Psoas muscle (tissue), 8 donors: Measurements from ENCODE around the gene C2orf49. TPM values are rescaled to one million over a fixed set of nuclear protein-coding genes. Genes with fewer than 3 reads are reported as not detected.

Experiments used
- ATAC-seq, 4 donors: fragments of 200-7000 bp; cut with Tn5 transposase; one replicate each; pipeline ENCODE4 v1.9.1; 2020; ENCODE audit warnings: moderate library complexity in 3 of 4, mild to moderate bottlenecking in 2 of 4
- DNase-seq, 2 donors: peaks; one replicate each; pipeline ENCODE4 v3.0.0-alpha.2; 2020
- H3K27ac ChIP-seq: fragments of 200-600 bp; one replicate; pipeline ENCODE4 v1.8.0; 2022
- H3K27me3 ChIP-seq, 3 donors: fragments of 200-600 bp in 1 of 3; one replicate each; pipeline versions ENCODE4 v1.6.1 to v1.8.0; 2013 to 2022; ENCODE audit warnings: low read length in 2 of 3, mild to moderate bottlenecking in 2 of 3, moderate library complexity in 1 of 3; ENCODE audit not compliant: insufficient read depth in 3 of 3
- H3K36me3 ChIP-seq, 2 donors: fragments of 200-600 bp in 1 of 2; one replicate each; pipeline versions ENCODE4 v1.6.1 to v1.8.0; 2013 to 2022; ENCODE audit warnings: low read depth in 1 of 2, mild to moderate bottlenecking in 1 of 2, moderate library complexity in 1 of 2; ENCODE audit not compliant: insufficient read depth in 1 of 2
- H3K4me1 ChIP-seq: fragments of 200-600 bp; one replicate; pipeline ENCODE4 v1.8.0; 2022
- H3K4me3 ChIP-seq: fragments of 200-600 bp; one replicate; pipeline ENCODE4 v1.8.0; 2022; ENCODE audit warnings: mild to moderate bottlenecking
- H3K9me3 ChIP-seq: fragments of 200-600 bp; one replicate; pipeline ENCODE4 v1.8.0; 2022
- WGBS, 3 donors: extraction: QIAGEN DNeasy Blood & Tissue Kit; methylation state at CpG; one replicate each; pipeline versions ENCODE4 v1.1.6 to v1.1.7; 2013; 5-methylcytosine and 5-hydroxymethylcytosine counted together
- intact Hi-C, 2 donors: fragments of 100-400 bp; cut with DNase I; formaldehyde crosslinking; loops; one replicate each; pipeline versions ENCODE4 v1.11.0 to v1.14.2; 2022
- polyA plus RNA-seq, 3 donors: library from polyadenylated mRNA; stranded (reverse); fragments of 200-250 nt; gene quantifications; one replicate each; pipeline ENCODE4 v1.2.3, GENCODE V29; 2013
- total RNA-seq, 4 donors: library from RNA; stranded (reverse); fragmentation: NEBNext Ultra II Directional in 2 of 4; extraction: Animal tissue kit (Norgen Biotek cat#: 25700) in 2 of 4; gene quantifications; one replicate each; pipeline versions ENCODE4 v1.2.1 to v1.2.4, GENCODE V29; 2021 to 2023
- TF ChIP-seq, protein P1 (sequence below): fragments of 200-600 bp; IDR thresholded peaks from one replicate; pipeline ENCODE4 v1.8.0; 2022; ENCODE audit warnings: antibody characterized with exemption
- donor health status: healthy with polysubstance abuse.
- donor health status: DM: no; HTN: no; CAD: no; lungs with moderate emphysema.
- donor health status: Bipolar disorder and iron deficiency.
- donor health status: healthy.
- donor health status: DM: yes; HTN: yes; CAD: no.
- donor health status: DM: no; HTN: no; CAD: no.
- donor health status: DM: no; HTN: no; CAD: no.
- donor health status: DM: yes; HTN: yes; CAD: no.

C2orf49 gene
- total and polyA plus RNA-seq, 7 donors = 13.2 to 24.6 (median 15.0) TPM

DNA sequence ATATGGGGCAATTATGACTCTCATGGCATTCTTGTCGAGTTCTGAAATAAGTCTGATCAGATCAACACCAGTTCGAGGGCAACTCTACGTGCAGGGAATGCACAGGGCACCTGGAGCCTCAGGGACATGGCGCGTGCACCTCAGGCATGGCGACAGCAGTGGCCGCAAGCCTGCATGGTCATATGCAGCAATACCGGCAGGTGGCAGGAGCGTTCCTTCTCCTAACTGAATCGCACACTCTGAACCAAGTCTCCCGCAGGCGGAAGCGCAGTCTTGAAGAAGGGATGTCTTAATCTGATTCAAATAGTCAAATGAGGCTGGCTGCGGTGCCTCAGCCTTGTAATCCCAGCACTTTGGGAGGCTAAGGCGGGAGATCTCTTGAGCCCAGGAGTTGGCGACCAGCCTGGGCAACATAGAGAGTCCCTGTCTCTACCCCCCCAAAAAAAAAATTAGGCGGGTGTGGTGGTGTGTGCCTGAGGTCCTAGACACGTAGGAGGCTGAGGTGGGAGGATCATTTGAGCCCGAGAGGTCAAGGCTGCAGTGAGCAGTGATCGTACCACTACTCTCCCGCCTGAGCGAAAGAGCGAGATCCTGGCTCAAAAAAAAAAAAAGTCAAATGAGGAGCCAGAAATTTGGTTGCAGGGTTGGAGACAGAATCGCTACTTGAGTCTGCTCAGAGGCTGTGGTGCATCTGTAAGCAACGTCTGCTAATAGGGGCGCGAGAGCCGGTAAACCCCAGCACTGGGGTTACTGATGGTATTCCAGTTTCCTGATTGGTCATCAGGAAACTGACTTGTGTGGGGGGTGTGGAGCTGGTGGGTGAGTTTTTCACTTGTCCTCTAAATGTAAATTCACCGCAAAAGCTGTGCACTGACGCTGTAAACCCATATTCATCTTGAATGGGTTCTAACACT is 32.7 kb downstream of the C2orf49 start:
- Histone ChIP-seq H3K4me1 (peaks cover 22% of the 10 kb centered on the region), H3K36me3 (peaks cover 6 to 50% of the 10 kb centered on the region in 2 donors), H3K27ac (no peak overlapping the region), H3K9me3 (no peaks in the 10 kb centered on the region), H3K27me3 (no peaks in the 10 kb centered on the region), H3K4me3 (no peak overlapping the region)
- intact Hi-C loops = loop anchor here (1.0 to 10.0 kb wide), 4 partner anchors 151 to 415 kb away; partner anchors contain the start of gene NCK2 (in 1 of the 2)
- DNase-seq (peak; percentile 85 to 93), ATAC-seq (peak; percentile 76 to 79 (median 78))
- TF ChIP-seq, protein P1, sequence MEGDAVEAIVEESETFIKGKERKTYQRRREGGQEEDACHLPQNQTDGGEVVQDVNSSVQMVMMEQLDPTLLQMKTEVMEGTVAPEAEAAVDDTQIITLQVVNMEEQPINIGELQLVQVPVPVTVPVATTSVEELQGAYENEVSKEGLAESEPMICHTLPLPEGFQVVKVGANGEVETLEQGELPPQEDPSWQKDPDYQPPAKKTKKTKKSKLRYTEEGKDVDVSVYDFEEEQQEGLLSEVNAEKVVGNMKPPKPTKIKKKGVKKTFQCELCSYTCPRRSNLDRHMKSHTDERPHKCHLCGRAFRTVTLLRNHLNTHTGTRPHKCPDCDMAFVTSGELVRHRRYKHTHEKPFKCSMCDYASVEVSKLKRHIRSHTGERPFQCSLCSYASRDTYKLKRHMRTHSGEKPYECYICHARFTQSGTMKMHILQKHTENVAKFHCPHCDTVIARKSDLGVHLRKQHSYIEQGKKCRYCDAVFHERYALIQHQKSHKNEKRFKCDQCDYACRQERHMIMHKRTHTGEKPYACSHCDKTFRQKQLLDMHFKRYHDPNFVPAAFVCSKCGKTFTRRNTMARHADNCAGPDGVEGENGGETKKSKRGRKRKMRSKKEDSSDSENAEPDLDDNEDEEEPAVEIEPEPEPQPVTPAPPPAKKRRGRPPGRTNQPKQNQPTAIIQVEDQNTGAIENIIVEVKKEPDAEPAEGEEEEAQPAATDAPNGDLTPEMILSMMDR = peak; percentile 92
- WGBS, 3 donors = 45 to 57% (median 49%) methylated on average over 30 of the region's 30 CpGs

DNA sequence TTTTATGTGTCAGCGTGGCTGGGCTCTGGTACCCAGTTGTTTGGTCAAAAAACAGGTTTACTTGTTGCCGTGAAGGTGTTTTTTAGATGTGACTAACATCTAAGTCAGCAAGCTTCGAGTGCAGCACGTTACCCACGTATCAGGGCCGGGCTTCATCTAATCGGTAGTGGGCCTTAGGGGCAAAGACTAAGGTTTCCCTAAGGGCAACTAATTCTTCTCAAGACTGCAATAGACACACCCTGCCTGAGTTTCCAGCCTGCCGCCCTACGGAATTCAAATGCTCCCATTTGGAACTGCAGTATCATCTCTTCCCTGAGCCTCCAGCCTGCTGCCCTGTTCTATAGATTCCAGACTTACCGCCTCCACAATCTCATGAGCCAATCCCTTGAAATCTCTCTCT is 33.8 kb downstream of the C2orf49 start:
- H3K4me3 ChIP-seq = no peak overlapping the region
- H3K27me3 ChIP-seq = no peaks in the 10 kb centered on the region
- H3K27ac ChIP-seq = no peak overlapping the region
- H3K36me3 ChIP-seq = peaks cover 6 to 42% of the 10 kb centered on the region in 2 donors
- WGBS, 3 donors = 89 to 95% (median 93%) methylated on average over 10 of the region's 10 CpGs
- no peak for DNase-seq
- no peaks in the 10 kb centered on the region for H3K9me3 ChIP-seq
- peaks cover 33% of the 10 kb centered on the region for H3K4me1 ChIP-seq
- intact Hi-C loops = loop anchor here (10.0 kb wide), 2 partner anchors 374 to 414 kb away; partner anchors contain the start of gene NCK2 (in 1 of the 2)
- no peak for ATAC-seq
- TF ChIP-seq, protein P1 = no peak

DNA sequence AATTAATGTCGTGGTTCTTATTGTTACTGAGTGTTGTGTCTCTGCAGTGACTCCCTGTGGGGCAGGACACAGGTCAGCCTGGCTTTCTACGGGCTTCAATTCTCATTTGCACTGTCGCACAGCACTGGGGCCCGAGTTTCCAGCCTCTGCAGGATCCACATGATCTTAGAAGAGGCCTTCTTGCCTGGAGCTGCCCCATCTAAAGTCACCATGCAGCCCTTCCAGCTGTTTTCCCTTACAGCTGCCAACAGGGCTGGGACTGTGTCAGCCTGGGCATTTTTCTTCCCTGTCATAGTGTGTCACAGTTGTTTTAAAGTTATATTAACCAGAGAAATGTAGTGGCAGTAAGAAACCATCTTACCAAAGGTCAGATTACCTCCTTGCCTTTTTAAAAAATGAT is 34.5 kb downstream of the C2orf49 start:
- no peak overlapping the region for H3K4me3 ChIP-seq
- ATAC-seq = no peak
- H3K36me3 ChIP-seq = peaks cover 6 to 35% of the 10 kb centered on the region in 2 donors
- H3K27ac ChIP-seq = no peak overlapping the region
- TF ChIP-seq, protein P1 = no peak
- H3K9me3 ChIP-seq = no peaks in the 10 kb centered on the region
- DNase-seq = no peak
- H3K27me3 ChIP-seq = no peaks in the 10 kb centered on the region
- peaks cover 40% of the 10 kb centered on the region for H3K4me1 ChIP-seq
- 26 to 42% (median 36%) methylated on average over 4 of the region's 4 CpGs for WGBS, 3 donors
- intact Hi-C loops = loop anchor here (10.0 kb wide), 2 partner anchors 373 to 413 kb away; partner anchors contain the start of gene NCK2 (in 1 of the 2)

DNA sequence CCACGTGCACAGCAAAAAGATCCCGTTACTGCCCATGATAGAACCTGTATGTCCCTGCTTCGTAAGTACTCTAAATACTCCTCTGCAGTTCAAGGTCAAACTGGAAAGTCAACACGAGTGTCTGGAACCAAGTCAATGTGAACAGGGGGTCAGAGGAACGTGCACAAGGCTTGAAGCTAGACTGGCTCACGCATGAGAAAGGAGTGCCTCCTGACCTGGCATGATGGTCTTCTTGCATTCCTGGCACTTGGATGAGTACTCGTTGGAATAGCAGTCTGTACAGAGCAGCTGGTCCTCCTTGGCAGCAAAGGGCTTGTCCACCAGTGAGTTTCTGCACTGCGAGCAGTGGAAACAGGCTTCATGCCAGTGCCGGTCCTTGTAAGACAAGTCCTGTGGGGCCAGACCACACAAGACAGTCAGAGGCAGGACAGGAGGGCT is 36.0 kb downstream of the C2orf49 start:
- 11 to 25% (median 23%) methylated on average over 9 of the region's 9 CpGs for WGBS, 3 donors
- no peaks in the 10 kb centered on the region for H3K9me3 ChIP-seq
- ATAC-seq (peak; percentile 70 to 85 (median 80)), DNase-seq (peak; percentile 56 to 93)
- TF ChIP-seq, protein P1 = no peak
- H3K27me3 ChIP-seq = no peaks in the 10 kb centered on the region
- peaks cover 52% of the 10 kb centered on the region for H3K4me1 ChIP-seq
- H3K36me3 ChIP-seq = peaks cover 2 to 19% of the 10 kb centered on the region in 2 donors
- H3K4me3 ChIP-seq = no peak overlapping the region
- H3K27ac ChIP-seq = peak overlapping the region; percentile 79
- intact Hi-C loops = loop anchor here (10.0 kb wide), 2 partner anchors 371 to 411 kb away; partner anchors contain the start of gene NCK2 (in 1 of the 2)
